Transverse colon (tissue), 4 donors: ENCODE data around the gene LOX. TPM values are rescaled to one million over a fixed set of nuclear protein-coding genes. Genes with fewer than 3 reads are reported as not detected.

Experiments used
- DNase-seq: peaks from one replicate; pipeline ENCODE4 v3.0.0-alpha.2; 2019
- H3K27ac ChIP-seq, 4 donors: fragments of 200-600 bp; sonication (generic); 2 replicates each; pipeline ENCODE4 v1.5.1; 2016 to 2018; ENCODE audit warnings: inconsistent platforms in 4 of 4
- H3K27me3 ChIP-seq: fragments of 200-600 bp; sonication (generic); 2 replicates; pipeline ENCODE4 v1.5.1; 2017; ENCODE audit warnings: inconsistent platforms
- H3K36me3 ChIP-seq, 4 donors: fragments of 200-600 bp; sonication (generic); 2 replicates each; pipeline ENCODE4 v1.5.1; 2017 to 2019; ENCODE audit warnings: inconsistent platforms in 4 of 4
- H3K4me1 ChIP-seq, 4 donors: fragments of 200-600 bp; sonication (generic); 2 replicates each; pipeline ENCODE4 v1.5.1; 2017 to 2020; ENCODE audit warnings: inconsistent platforms in 4 of 4
- H3K4me3 ChIP-seq, 4 donors: fragments of 200-600 bp; sonication (generic); 1 replicate in 1 of 4; 2 replicates in 3 of 4; pipeline versions ENCODE4 v1.5.1 to v1.6.1; 2017 to 2019; ENCODE audit warnings: inconsistent platforms in 4 of 4
- H3K9me3 ChIP-seq, 2 donors: fragments of 200-600 bp; sonication (generic); 2 replicates each; pipeline ENCODE4 v1.5.1; 2017 to 2019; ENCODE audit warnings: inconsistent platforms in 2 of 2
- EP300 ChIP-seq: sonication (generic); formaldehyde crosslinking; IDR thresholded peaks from one replicate; pipeline ENCODE4 v1.6.1; 2017; ENCODE audit warnings: antibody characterized with exemption, low read depth
- POLR2A ChIP-seq: fragments of 450-650 bp; IDR thresholded peaks from one replicate; pipeline ENCODE4 v1.6.1; 2016; ENCODE audit warnings: antibody characterized with exemption, mild to moderate bottlenecking, moderate library complexity
- POLR2AphosphoS5 ChIP-seq, 3 donors: sonication (generic); formaldehyde crosslinking; IDR thresholded peaks; one replicate each; pipeline ENCODE4 v1.6.1; 2016; ENCODE audit warnings: antibody characterized with exemption in 3 of 3
- WGBS, 2 donors: methylation state at CpG; one replicate each; pipeline ENCODE4 v1.1.5; 2018; ENCODE audit warnings: low coverage in 1 of 2; 5-methylcytosine and 5-hydroxymethylcytosine counted together
- in situ Hi-C, 4 donors: fragments of 200-750 bp; cut with MboI; loops; one replicate each; pipeline versions ENCODE4 v1.15.0 to v1.15.1; 2017; ENCODE audit warnings: low sequenced_read_pairs in 3 of 4, low pct_ligation_motif_present in 1 of 4, low pct_unique_long_range_greater_than_20kb in 1 of 4
- intact Hi-C: fragments of 100-400 bp; cut with DNase I; formaldehyde crosslinking; loops from one replicate; pipeline ENCODE4 v1.15.1; 2023; ENCODE audit warnings: low total_unique reads
- total RNA-seq, 4 donors: library from RNA; depleted of rRNA; stranded (reverse); fragments of >200 nt; gene quantifications; one replicate each; pipeline ENCODE4 v1.1.0, GENCODE V29; 2016
- TF ChIP-seq, protein P1 (sequence below), 5 experiments: fragments of 200-600 bp in 3 of 5; fragments of 450-650 bp in 2 of 5; sonication (generic) in 3 of 5; IDR thresholded peaks; 1 replicate in 2 of 5; 2 replicates in 3 of 5; pipeline ENCODE4 v1.5.1; 2016 to 2017; ENCODE audit warnings: antibody characterized with exemption in 5 of 5, inconsistent platforms in 3 of 5, mild to moderate bottlenecking in 2 of 5, moderate library complexity in 1 of 5

The LOX gene
- total RNA-seq, 4 donors from 2014 or later = 1.2 to 24.3 (median 6.3) TPM

DNA sequence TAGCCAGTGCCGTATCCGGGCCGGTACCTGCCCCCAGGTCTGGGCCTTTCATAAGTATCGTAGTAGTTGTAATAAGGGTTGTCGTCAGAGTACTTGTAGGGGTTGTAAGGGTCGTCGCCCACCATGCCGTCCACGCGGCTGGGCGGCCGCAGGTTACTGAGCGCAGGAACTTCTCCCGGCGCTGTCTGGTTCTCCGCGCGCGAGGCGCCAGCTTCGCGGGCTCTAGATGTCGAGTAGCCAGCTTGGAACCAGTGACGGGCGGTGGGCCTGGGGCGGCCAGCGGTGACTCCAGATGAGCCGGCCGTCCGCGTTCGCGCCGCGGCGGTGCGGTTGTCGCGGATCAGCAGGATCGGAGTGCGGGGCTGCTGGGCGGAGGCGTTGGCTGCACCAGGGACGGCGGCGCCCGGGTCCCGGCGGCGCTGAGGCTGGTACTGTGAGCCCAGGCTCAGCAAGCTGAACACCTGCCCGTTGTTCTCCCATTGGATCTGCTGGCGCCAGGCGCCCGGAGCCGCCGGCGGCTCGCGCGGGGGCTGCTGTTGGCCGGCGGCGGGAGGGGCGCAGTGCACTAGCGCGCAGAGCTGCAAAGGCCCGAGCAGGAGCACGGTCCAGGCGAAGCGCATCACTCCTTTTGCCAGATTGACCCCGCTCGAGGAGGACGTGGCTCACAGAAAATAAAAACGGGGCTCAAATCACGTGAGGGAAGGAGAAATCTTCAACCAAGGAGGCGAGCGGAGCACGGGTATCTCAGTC, 518 bp downstream of the LOX start:
- H3K36me3 ChIP-seq = no peaks in the 10 kb centered on the region
- in situ Hi-C loops = no loop called here
- 3% methylated on average over 69 of the region's 78 CpGs; no CpG with 5 or more reads in 1 of the 2 donors for WGBS, 2 donors
- H3K27ac ChIP-seq = peak overlapping the region; percentile 60 to 72 (median 70)
- peak; percentile 10 for DNase-seq
- no peaks in the 10 kb centered on the region for H3K9me3 ChIP-seq
- H3K27me3 ChIP-seq = peaks cover 33% of the 10 kb centered on the region
- TF ChIP-seq EP300 (no peak), POLR2A (no peak), POLR2AphosphoS5 (IDR thresholded peaks at IDR 0.05) (no peak)
- TF ChIP-seq, protein P1, sequence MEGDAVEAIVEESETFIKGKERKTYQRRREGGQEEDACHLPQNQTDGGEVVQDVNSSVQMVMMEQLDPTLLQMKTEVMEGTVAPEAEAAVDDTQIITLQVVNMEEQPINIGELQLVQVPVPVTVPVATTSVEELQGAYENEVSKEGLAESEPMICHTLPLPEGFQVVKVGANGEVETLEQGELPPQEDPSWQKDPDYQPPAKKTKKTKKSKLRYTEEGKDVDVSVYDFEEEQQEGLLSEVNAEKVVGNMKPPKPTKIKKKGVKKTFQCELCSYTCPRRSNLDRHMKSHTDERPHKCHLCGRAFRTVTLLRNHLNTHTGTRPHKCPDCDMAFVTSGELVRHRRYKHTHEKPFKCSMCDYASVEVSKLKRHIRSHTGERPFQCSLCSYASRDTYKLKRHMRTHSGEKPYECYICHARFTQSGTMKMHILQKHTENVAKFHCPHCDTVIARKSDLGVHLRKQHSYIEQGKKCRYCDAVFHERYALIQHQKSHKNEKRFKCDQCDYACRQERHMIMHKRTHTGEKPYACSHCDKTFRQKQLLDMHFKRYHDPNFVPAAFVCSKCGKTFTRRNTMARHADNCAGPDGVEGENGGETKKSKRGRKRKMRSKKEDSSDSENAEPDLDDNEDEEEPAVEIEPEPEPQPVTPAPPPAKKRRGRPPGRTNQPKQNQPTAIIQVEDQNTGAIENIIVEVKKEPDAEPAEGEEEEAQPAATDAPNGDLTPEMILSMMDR (IDR thresholded peaks at IDR 0.05) = no peak
- H3K4me3 ChIP-seq = peak overlapping the region; percentile 33 to 63 (median 48)
- intact Hi-C loops = loop anchor here (10.0 kb wide), 1 partner anchor 113 kb away; the partner anchor contains the start of gene SRFBP1
- H3K4me1 ChIP-seq = peaks cover 0 to 27% (median 22%) of the 10 kb centered on the region in 4 donors

DNA sequence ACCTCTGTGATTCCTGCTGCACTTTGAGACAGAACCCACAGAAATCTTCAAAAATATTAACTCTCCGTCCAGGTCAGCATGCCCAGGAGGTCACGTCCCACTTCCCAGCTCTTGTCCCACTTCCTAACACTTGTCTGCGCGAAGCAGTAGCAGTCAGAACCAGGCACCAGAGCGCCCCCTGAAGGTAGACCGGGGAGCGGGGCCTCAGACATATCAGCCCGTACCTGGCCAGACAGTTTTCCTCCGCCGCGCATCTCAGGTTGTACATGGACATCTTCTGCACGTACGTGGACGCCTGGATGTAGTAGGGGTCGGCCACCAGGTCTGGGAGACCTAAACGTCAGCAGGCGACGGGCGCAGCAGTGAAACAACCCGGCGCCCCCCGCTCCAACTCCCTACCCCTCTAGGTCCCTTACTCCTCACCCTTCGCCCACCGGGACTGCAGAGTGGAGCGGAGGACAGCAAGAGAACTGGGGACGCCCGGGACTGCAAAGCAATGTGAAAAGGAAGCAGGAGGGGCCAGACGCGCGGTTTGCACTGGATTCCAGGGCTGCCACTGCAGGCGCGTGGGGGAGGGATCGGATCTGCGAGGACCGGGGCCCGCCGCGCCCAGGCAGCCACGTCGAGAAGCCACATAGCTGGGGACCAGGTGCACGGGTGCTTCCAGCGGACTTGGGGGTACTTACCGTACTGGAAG, 1.2 kb downstream of the LOX start:
- in situ Hi-C loops = no loop called here
- H3K9me3 ChIP-seq = no peaks in the 10 kb centered on the region
- peaks cover 33% of the 10 kb centered on the region for H3K27me3 ChIP-seq
- WGBS, 2 donors = 6% methylated on average over 35 of the region's 43 CpGs; no CpG with 5 or more reads in 1 of the 2 donors
- peak overlapping the region; percentile 33 to 63 (median 48) for H3K4me3 ChIP-seq
- no peaks in the 10 kb centered on the region for H3K36me3 ChIP-seq
- intact Hi-C loops = loop anchor here (10.0 kb wide), 1 partner anchor 112 kb away; the partner anchor contains the start of gene SRFBP1
- DNase-seq = peak; percentile 81
- no peak for TF ChIP-seq EP300
- TF ChIP-seq, protein P1 (IDR thresholded peaks at IDR 0.05) = peak; percentile 47 to 70 (median 67)
- peak overlapping the region; percentile 60 to 72 (median 70) for H3K27ac ChIP-seq
- H3K4me1 ChIP-seq = peaks cover 0 to 27% (median 22%) of the 10 kb centered on the region in 4 donors

DNA sequence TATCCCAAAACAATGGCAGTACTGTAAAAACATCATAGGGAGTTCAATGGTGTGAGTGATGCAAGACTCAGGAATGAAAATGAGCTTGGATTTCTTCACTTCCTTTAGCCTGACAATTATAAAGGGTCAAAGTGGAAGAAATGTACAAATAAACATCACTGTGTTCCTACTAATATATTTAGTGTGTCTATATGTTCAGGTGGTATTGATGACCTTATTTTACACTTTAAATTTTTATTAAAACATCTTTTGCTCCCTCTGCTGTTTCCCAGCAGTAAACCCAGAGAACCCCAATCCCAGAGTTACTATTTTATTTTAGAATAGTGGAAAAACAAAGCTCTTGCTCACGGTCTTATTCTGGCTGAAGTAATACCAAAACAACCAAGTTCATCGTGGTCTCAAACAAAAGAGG, 2.0 kb downstream of the LOX start:
- in situ Hi-C loops = no loop called here
- TF ChIP-seq, protein P1 (IDR thresholded peaks at IDR 0.05) = no peak
- TF ChIP-seq POLR2AphosphoS5 (IDR thresholded peaks at IDR 0.05) = no peak
- TF ChIP-seq POLR2A = no peak
- H3K4me3 ChIP-seq = peak overlapping the region in 1 of 4 donors; percentile 63
- peaks cover 0 to 27% (median 22%) of the 10 kb centered on the region in 4 donors for H3K4me1 ChIP-seq
- H3K36me3 ChIP-seq = no peaks in the 10 kb centered on the region
- no peaks in the 10 kb centered on the region for H3K9me3 ChIP-seq
- 33 to 37% methylated on average over 2 of the region's 2 CpGs for WGBS, 2 donors
- intact Hi-C loops = loop anchor here (10.0 kb wide), 1 partner anchor 111 kb away; the partner anchor contains the start of gene SRFBP1
- DNase-seq = no peak
- H3K27me3 ChIP-seq = peaks cover 33% of the 10 kb centered on the region
- peak overlapping the region in 1 of 4 donors; percentile 69 for H3K27ac ChIP-seq

DNA sequence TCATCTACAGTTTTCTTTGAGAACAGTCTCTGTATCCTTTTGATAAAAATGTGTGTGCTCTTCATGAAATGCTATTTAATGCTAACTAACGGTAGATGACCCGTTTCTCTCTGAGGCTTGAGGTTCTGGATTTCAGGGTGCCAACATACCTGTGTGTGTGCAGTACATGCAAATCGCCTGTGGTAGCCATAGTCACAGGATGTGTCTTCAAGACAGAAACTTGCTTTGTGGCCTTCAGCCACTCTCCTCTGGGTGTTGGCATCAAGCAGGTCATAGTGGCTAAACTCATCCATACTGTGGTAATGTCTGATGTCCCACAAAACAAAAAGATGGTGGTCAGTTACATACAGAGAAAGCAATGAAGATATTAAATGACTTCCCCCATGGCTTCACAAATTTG, 4.2 kb downstream of the LOX start:
- intact Hi-C loops (loop anchor here (10.0 kb wide), 1 partner anchor 109 kb away; the partner anchor contains the start of gene SRFBP1), in situ Hi-C loops (no loop called here)
- 82 to 93% methylated on average over 2 to 3 of the region's 3 CpGs for WGBS, 2 donors
- no peak for DNase-seq
- H3K4me1 ChIP-seq = peaks cover 0 to 26% (median 22%) of the 10 kb centered on the region in 4 donors
- no peaks in the 10 kb centered on the region for H3K36me3 ChIP-seq
- TF ChIP-seq EP300 (no peak), POLR2A (no peak)
- H3K27me3 ChIP-seq = peaks cover 28% of the 10 kb centered on the region
- no peaks in the 10 kb centered on the region for H3K9me3 ChIP-seq
- no peak overlapping the region for H3K4me3 ChIP-seq
- no peak overlapping the region for H3K27ac ChIP-seq
